SK-N-SH treated with all-trans-retinoic acid at 6 μM for 48 hours (cell line): Measurements from ENCODE around the gene SHC3.

Experiments
- ARNTL ChIP-seq: fragments of 450-650 bp; formaldehyde crosslinking; IDR thresholded peaks from 2 replicates; pipeline ENCODE4 v1.5.0; 2020; ENCODE audit warnings: low read depth, mild to moderate bottlenecking, moderate library complexity, borderline replicate concordance
- GLIS3 ChIP-seq: fragments of 250-450 bp; sonication (Bioruptor Pico); IDR thresholded peaks from 2 replicates; pipeline ENCODE4 v1.5.0; 2020; ENCODE audit warnings: mild to moderate bottlenecking, moderate library complexity
- ISL1 ChIP-seq: fragments of 250-450 bp; sonication (Bioruptor Pico); IDR thresholded peaks from 2 replicates; pipeline ENCODE4 v2.1.2; 2022; ENCODE audit warnings: mild to moderate bottlenecking, moderate library complexity
- OSR1 ChIP-seq: fragments of 250-450 bp; sonication (Bioruptor Pico); IDR thresholded peaks from 2 replicates; pipeline ENCODE4 v1.8.0; 2022; ENCODE audit warnings: moderate library complexity, mild to moderate bottlenecking, inconsistent platforms
- PATZ1 ChIP-seq: fragments of 250-450 bp; sonication (Bioruptor Pico); IDR thresholded peaks from 2 replicates; pipeline ENCODE4 v1.8.0; 2020; ENCODE audit warnings: mild to moderate bottlenecking, moderate library complexity, borderline replicate concordance
- POU6F1 ChIP-seq: fragments of 250-450 bp; sonication (Bioruptor Pico); IDR thresholded peaks from 2 replicates; pipeline ENCODE4 v1.8.0; 2021; ENCODE audit warnings: low read depth, mild to moderate bottlenecking, moderate library complexity, borderline replicate concordance
- PPARA ChIP-seq: fragments of 250-450 bp; sonication (Bioruptor Pico); IDR thresholded peaks from 2 replicates; pipeline ENCODE4 v1.5.0; 2020; ENCODE audit warnings: mild to moderate bottlenecking, borderline replicate concordance
- RARB ChIP-seq: fragments of 250-450 bp; sonication (Bioruptor Pico); IDR thresholded peaks from 2 replicates; pipeline ENCODE4 v1.8.0; 2021; ENCODE audit warnings: mild to moderate bottlenecking, moderate library complexity
- TCF4 ChIP-seq: fragments of 250-450 bp; sonication (Bioruptor Pico); IDR thresholded peaks from 2 replicates; pipeline ENCODE4 v1.8.0; 2021; ENCODE audit warnings: mild to moderate bottlenecking, moderate library complexity, borderline replicate concordance
- ZFP3 ChIP-seq: fragments of 250-450 bp; sonication (Bioruptor Pico); IDR thresholded peaks from 2 replicates; pipeline ENCODE4 v1.5.0; 2020; ENCODE audit warnings: mild to moderate bottlenecking, moderate library complexity
- TF ChIP-seq, protein P1 (sequence below): fragments of 250-450 bp; sonication (Bioruptor Pico); IDR thresholded peaks from 2 replicates; pipeline ENCODE4 v1.5.1; 2021; ENCODE audit warnings: mild to moderate bottlenecking, moderate library complexity

- TF ChIP-seq ISL1 (CRISPR knock-in tag) (no peak), ARNTL (CRISPR knock-in tag) (no peak), OSR1 (CRISPR knock-in tag) (no peak), POU6F1 (no peak), RARB (CRISPR knock-in tag) (no peak), PPARA (CRISPR knock-in tag) (no peak), GLIS3 (CRISPR knock-in tag) (no peak), PATZ1 (CRISPR knock-in tag) (no peak), ZFP3 (CRISPR knock-in tag) (no peak), TCF4 (CRISPR knock-in tag) (no peak)
- TF ChIP-seq, protein P1, sequence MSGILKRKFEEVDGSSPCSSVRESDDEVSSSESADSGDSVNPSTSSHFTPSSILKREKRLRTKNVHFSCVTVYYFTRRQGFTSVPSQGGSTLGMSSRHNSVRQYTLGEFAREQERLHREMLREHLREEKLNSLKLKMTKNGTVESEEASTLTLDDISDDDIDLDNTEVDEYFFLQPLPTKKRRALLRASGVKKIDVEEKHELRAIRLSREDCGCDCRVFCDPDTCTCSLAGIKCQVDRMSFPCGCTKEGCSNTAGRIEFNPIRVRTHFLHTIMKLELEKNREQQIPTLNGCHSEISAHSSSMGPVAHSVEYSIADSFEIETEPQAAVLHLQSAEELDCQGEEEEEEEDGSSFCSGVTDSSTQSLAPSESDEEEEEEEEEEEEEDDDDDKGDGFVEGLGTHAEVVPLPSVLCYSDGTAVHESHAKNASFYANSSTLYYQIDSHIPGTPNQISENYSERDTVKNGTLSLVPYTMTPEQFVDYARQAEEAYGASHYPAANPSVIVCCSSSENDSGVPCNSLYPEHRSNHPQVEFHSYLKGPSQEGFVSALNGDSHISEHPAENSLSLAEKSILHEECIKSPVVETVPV (CRISPR knock-in tag), result no peak
Measured at GRCh38 chr9:89225587-89225986, 47.0 kb upstream of the SHC3 start.
